PC-3 (cell line): ENCODE measurements around the gene KRT3. TPM values are rescaled to one million over a fixed set of nuclear protein-coding genes. Genes with fewer than 3 reads are reported as not detected.

ENCODE experiments used
- ATAC-seq: fragments of 200-7000 bp; cut with Tn5 transposase; 2 replicates; pipeline ENCODE4 v1.9.1; 2020; ENCODE audit warnings: mild to moderate bottlenecking, moderate library complexity
- BruUV-seq: library from RNA; stranded (reverse); fragments of 400-500 nt; replicated peaks from 2 replicates; lab custom pipeline; 2021; lab: Mats Ljungman, UMichigan
- CTCF ChIA-PET: fragments of 300-600 bp; sonication (Branson Sonifier 250); formaldehyde crosslinking; loops from one replicate; lab custom pipeline; 2022; ENCODE audit warnings: antibody characterized with exemption; lab: Charles Lee
- POLR2A ChIA-PET: fragments of 300-600 bp; sonication (Branson Sonifier 250); formaldehyde crosslinking; loops from one replicate; lab custom pipeline; 2022; ENCODE audit warnings: antibody characterized with exemption; ENCODE audit not compliant: unreplicated experiment; lab: Charles Lee
- DNase-seq: peaks from one replicate; pipeline ENCODE4 v3.0.0-alpha.2; 2015
- H2AFZ ChIP-seq: fragments of 300-600 bp; sonication (generic); 2 replicates; pipeline ENCODE4 v1.6.0; 2016; ENCODE audit warnings: antibody characterized with exemption, low read length
- H3F3A ChIP-seq: fragments of 300-600 bp; sonication (generic); one replicate; pipeline ENCODE4 v1.6.0; 2017; ENCODE audit warnings: antibody characterized with exemption, low read length, control low read depth, mild to moderate bottlenecking; ENCODE audit not compliant: unreplicated experiment
- H3K27ac ChIP-seq: fragments of 300-600 bp; sonication (generic); 2 replicates; pipeline ENCODE4 v1.5.1; 2016; ENCODE audit warnings: mild to moderate bottlenecking, low read length
- H3K27me3 ChIP-seq: fragments of 300-600 bp; sonication (generic); 2 replicates; pipeline ENCODE4 v1.6.1; 2016; ENCODE audit warnings: low read length, mixed read lengths
- H3K36me3 ChIP-seq: fragments of 300-600 bp; sonication (generic); 2 replicates; pipeline ENCODE4 v1.6.1; 2016; ENCODE audit warnings: low read depth, mixed run types, low read length, mixed read lengths
- H3K4me1 ChIP-seq: fragments of 300-600 bp; sonication (generic); 2 replicates; pipeline ENCODE4 v1.5.1; 2016; ENCODE audit warnings: low read length; ENCODE audit not compliant: insufficient read depth
- H3K4me2 ChIP-seq: fragments of 300-600 bp; sonication (generic); 2 replicates; pipeline ENCODE4 v1.6.0; 2016; ENCODE audit warnings: low read length
- H3K4me3 ChIP-seq: fragments of 300-600 bp; sonication (generic); 2 replicates; pipeline ENCODE4 v1.5.1; 2016; ENCODE audit warnings: mild to moderate bottlenecking, low read length, mixed read lengths
- H3K79me2 ChIP-seq: fragments of 300-600 bp; sonication (generic); 2 replicates; pipeline ENCODE4 v1.6.1; 2017; ENCODE audit warnings: low read length, mixed read lengths
- H3K9ac ChIP-seq: fragments of 300-600 bp; sonication (generic); 2 replicates; pipeline ENCODE4 v1.6.0; 2016; ENCODE audit warnings: mild to moderate bottlenecking, low read length
- H3K9me2 ChIP-seq: fragments of 300-600 bp; sonication (generic); replicated peaks from 2 replicates; pipeline ENCODE4 v1.6.1; 2016; ENCODE audit warnings: mixed run types, low read length, mixed read lengths
- H3K9me3 ChIP-seq: fragments of 300-600 bp; sonication (generic); 2 replicates; pipeline ENCODE4 v1.6.1; 2016; ENCODE audit warnings: low read length, mixed read lengths
- H4K20me1 ChIP-seq: fragments of 300-600 bp; sonication (generic); 2 replicates; pipeline ENCODE4 v1.6.1; 2016; ENCODE audit warnings: low read length, mixed read lengths
- EZH2 ChIP-seq: fragments of 300-600 bp; sonication (generic); IDR thresholded peaks from one replicate; pipeline ENCODE4 v1.6.1; 2017; ENCODE audit warnings: antibody characterized with exemption, mild to moderate bottlenecking, low read length; ENCODE audit not compliant: unreplicated experiment
- EZH2phosphoT487 ChIP-seq: fragments of 300-600 bp; sonication (generic); IDR thresholded peaks from 2 replicates; pipeline ENCODE4 v1.6.1; 2018; ENCODE audit warnings: mild to moderate bottlenecking, antibody characterized with exemption, low read length, borderline replicate concordance
- intact Hi-C: fragments of 100-400 bp; cut with micrococcal nuclease; formaldehyde crosslinking; loops from 2 replicates; pipeline ENCODE4 v1.9.0; 2023
- total RNA-seq: library from RNA; depleted of rRNA; stranded (reverse); fragments of >200 nt; gene quantifications from 2 replicates; pipeline ENCODE4 v1.2.3, GENCODE V29; 2014
- TF ChIP-seq, protein P1 (sequence below): fragments of 300-600 bp; sonication (generic); conservative IDR thresholded peaks from 2 replicates; pipeline ENCODE4 v1.5.1; 2017; ENCODE audit warnings: antibody characterized with exemption, low read depth, mild to moderate bottlenecking, low read length

The KRT3 gene
- total RNA-seq, 1 experiment from 2014 or later: 0.33 TPM

DNA sequence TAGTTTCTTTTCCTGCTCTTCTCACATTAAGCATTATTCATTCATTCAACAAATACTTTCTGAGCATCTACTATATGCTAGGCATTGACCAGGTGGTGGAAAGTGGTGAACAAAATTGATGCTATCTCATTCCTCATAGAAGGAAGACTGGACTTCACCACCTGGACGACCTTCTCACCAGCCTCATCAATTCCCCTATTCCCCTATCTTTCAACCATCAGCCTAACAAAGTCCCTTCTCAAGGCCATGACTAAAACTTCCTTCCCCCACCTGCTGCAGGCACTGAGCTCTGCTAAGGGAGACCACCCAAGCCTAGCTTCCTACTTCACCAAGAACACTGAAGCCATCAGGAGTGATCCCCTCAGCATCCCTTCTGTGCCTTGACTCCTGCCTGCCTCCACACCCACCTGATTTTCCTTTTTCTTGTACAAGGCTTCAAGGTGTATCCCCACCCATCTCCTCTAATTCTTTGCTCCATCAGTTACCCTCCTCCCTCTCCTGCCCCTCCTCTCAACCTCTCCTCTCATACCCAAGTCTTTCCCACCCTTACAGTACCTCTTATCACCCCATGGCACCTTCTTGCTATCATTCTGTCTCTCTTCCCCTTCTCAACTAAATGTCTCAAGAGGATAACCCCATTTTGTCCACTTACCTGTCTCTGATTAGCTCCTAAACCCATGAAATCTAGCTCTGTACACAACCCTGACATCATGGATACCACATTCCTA lies 38.3 kb downstream of the KRT3 start:
- ATAC-seq: no peak
- Histone ChIP-seq H3K9me2 (no peaks in the 10 kb centered on the region), H2AFZ (no peak overlapping the region), H3F3A (no peaks in the 10 kb centered on the region), H3K36me3 (no peaks in the 10 kb centered on the region), H3K4me2 (no peak overlapping the region), H3K79me2 (no peaks in the 10 kb centered on the region), H3K27ac (no peak overlapping the region), H3K27me3 (peaks cover 3% of the 10 kb centered on the region; the same call in 1 of the 2 replicates), H3K4me3 (no peak overlapping the region), H4K20me1 (no peaks in the 10 kb centered on the region), H3K4me1 (no peaks in the 10 kb centered on the region), H3K9ac (no peak overlapping the region), H3K9me3 (peaks cover 7% of the 10 kb centered on the region)
- ChIA-PET CTCF (no interaction called here), POLR2A (no interaction called here)
- no peak for DNase-seq
- no TSS peak for BruUV-seq
- intact Hi-C loops: no loop called here
- TF ChIP-seq EZH2 (no peak), EZH2phosphoT487 (no peak)
- TF ChIP-seq, protein P1, sequence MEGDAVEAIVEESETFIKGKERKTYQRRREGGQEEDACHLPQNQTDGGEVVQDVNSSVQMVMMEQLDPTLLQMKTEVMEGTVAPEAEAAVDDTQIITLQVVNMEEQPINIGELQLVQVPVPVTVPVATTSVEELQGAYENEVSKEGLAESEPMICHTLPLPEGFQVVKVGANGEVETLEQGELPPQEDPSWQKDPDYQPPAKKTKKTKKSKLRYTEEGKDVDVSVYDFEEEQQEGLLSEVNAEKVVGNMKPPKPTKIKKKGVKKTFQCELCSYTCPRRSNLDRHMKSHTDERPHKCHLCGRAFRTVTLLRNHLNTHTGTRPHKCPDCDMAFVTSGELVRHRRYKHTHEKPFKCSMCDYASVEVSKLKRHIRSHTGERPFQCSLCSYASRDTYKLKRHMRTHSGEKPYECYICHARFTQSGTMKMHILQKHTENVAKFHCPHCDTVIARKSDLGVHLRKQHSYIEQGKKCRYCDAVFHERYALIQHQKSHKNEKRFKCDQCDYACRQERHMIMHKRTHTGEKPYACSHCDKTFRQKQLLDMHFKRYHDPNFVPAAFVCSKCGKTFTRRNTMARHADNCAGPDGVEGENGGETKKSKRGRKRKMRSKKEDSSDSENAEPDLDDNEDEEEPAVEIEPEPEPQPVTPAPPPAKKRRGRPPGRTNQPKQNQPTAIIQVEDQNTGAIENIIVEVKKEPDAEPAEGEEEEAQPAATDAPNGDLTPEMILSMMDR: no peak

DNA sequence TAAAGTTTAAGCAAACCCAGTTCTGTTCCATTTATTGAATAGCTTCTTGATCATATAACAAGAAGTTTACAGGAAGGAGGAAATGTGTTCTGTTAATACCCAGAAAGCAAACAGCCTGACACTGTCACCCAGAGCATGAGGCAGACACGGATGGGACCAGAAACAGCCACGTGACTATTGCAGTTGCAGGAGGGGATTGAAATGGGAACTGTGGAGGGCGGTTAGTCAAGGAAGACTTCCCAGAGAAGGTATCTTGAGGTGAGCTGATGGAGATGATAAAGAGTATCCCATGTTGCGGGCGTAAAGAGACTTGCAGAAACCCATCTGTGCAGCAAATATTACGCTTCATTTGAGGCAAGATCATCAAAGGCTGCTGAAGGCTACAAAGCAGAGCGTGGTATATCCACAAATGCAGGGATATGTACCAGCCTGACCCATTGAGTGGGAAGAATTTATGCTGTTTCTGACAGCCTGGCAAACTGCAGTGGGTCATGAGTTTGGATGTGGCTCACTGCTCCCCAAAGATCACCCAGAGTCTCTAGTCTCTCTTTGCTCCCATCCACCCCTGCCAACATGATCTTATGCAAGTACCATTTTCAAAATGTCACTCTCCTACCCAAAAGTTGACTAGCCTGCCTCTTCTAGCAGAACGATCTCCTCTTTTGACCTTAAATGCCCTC lies 39.5 kb downstream of the KRT3 start:
- TF ChIP-seq EZH2 (no peak), EZH2phosphoT487 (no peak)
- TF ChIP-seq, protein P1: no peak
- CTCF ChIA-PET: no interaction called here

DNA sequence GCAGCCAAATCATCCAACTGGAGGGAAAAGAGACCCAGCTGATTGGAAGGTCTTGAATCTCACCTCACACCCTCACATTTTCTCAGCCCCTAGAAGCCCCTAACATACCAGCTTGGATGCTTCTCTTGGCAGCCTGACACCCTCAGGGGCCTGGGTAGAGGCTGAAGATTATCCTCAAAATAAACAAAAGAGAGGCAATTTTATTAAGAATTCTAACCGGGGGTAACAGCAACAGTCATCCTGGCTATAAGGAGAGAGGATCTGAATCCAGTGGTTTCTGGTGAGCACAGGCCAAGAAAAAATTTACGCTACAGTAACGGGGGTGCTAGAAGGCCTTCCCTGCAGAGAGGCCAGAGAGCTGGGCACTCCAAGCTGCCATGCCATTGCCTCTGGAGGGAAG lies 40.4 kb downstream of the KRT3 start:
- Histone ChIP-seq H3K9ac (no peak overlapping the region), H3K27me3 (peaks cover 11% of the 10 kb centered on the region; the same call in 1 of the 2 replicates), H3K4me2 (no peak overlapping the region), H3K9me3 (peaks cover 3% of the 10 kb centered on the region; the same call in 1 of the 2 replicates), H2AFZ (no peak overlapping the region), H3K79me2 (no peaks in the 10 kb centered on the region), H3K36me3 (no peaks in the 10 kb centered on the region), H3K27ac (no peak overlapping the region), H3K9me2 (no peaks in the 10 kb centered on the region), H3K4me3 (no peak overlapping the region), H4K20me1 (no peaks in the 10 kb centered on the region), H3K4me1 (no peaks in the 10 kb centered on the region), H3F3A (no peaks in the 10 kb centered on the region)
- no peak for ATAC-seq
- no peak for DNase-seq
- TF ChIP-seq, protein P1: no peak
- TF ChIP-seq EZH2 (no peak), EZH2phosphoT487 (no peak)
- BruUV-seq: no TSS peak
- intact Hi-C loops: no loop called here
- ChIA-PET POLR2A (no interaction called here), CTCF (no interaction called here)

More for the DNA sequence above, 39.5 kb downstream of the KRT3 start:
- H2AFZ ChIP-seq: no peak overlapping the region
- no peaks in the 10 kb centered on the region for H3F3A ChIP-seq
- peaks cover 5% of the 10 kb centered on the region; the same call in 1 of the 2 replicates for H3K9me3 ChIP-seq
- no TSS peak for BruUV-seq
- H3K9me2 ChIP-seq: no peaks in the 10 kb centered on the region
- no peak overlapping the region for H3K27ac ChIP-seq
- H4K20me1 ChIP-seq: no peaks in the 10 kb centered on the region
- DNase-seq (no peak), ATAC-seq (no peak)
- no peaks in the 10 kb centered on the region for H3K79me2 ChIP-seq
- H3K4me1 ChIP-seq: no peaks in the 10 kb centered on the region
- H3K36me3 ChIP-seq: no peaks in the 10 kb centered on the region
- H3K4me3 ChIP-seq: no peak overlapping the region
- POLR2A ChIA-PET: interaction anchor here (0.6 kb wide), 1 partner anchor 17 kb away, joined by 3 read pairs; no protein-coding TSS in a partner anchor
- intact Hi-C loops: no loop called here
- H3K9ac ChIP-seq: no peak overlapping the region
- H3K4me2 ChIP-seq: no peak overlapping the region
- H3K27me3 ChIP-seq: peaks cover 3% of the 10 kb centered on the region; the same call in 1 of the 2 replicates
